ENCODE data around the gene FAM181A.

FAM181A gene

DNA sequence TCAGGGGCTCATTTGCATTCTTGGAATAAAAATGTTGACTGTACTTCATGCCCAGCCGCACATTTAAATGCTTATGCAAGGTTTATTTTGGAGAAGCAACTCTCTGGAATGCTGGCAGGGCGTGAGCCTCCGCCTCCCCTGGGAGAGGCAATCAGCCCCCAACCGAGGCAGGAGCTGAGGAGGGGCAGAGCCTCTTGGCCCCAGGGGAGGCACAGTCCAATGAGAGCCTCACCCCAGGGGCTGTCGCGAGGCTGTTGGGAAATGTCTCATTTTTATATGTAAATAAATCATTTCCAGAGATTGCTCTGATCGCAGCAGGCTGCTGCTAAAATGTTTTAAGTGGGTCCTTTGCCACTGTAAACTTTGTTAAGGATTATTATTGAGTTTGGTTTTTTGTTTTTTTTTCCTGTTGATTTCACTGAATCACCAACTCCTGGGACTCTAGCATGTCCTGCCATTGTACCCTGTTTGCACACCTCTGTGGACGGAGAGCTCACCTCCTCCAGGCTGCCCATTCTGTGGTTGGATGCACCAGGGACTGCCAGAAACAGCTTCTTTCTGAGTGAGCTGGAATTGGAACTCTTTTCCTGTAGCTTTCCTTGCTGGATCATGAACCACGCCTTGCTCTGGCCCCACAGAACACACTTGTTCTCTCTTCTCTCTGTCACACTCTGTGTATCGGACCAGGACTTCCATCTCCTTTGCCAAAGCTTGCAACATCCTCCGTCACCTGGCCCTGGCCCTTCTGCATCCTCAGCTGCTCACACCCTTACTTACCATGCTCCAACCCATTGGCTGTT lies 46.9 kb upstream of the FAM181A start:
- H3K79me2 ChIP-seq (ENCODE audit: control insufficient read depth, insufficient read depth, low read length, poor library complexity), result no peaks in the 10 kb centered on the region
- no peak overlapping the region for H4K8ac ChIP-seq (ENCODE audit: low read depth, low read length)
- H3K4me2 ChIP-seq (ENCODE audit: low read length), result no peak overlapping the region
- no peak overlapping the region for H3K14ac ChIP-seq (ENCODE audit: low read length)
- DNase-seq, result no peak
- H3K9me3 ChIP-seq (ENCODE audit: insufficient read depth, low read depth, low read length), result no peaks in the 10 kb centered on the region
- H3K79me1 ChIP-seq (ENCODE audit: low read length), result no peaks in the 10 kb centered on the region
- no CpG with 5 or more reads among the region's 11 CpGs for WGBS (ENCODE audit: extremely low coverage, insufficient coverage, insufficient read length)
- no peak overlapping the region for H4K91ac ChIP-seq (ENCODE audit: low read depth, low read length)
- H4K12ac ChIP-seq (ENCODE audit: low read depth, low read length), result no peak overlapping the region
- no peaks in the 10 kb centered on the region for H3K36me3 ChIP-seq (ENCODE audit: control insufficient read depth in 1 of 2, insufficient read depth in 2 of 2, low read length in 2 of 2)
- H3K9ac ChIP-seq (ENCODE audit: low read length), result no peak overlapping the region
- no peak overlapping the region for H2BK120ac ChIP-seq (ENCODE audit: insufficient read depth, low read length, poor library complexity)
- H3K4me3 ChIP-seq (ENCODE audit: low read depth, low read length), result no peak overlapping the region
- H2AK5ac ChIP-seq (ENCODE audit: low read length), result no peak overlapping the region
- H3K27ac ChIP-seq (ENCODE audit: low read depth, low read length), result no peak overlapping the region
- H3K18ac ChIP-seq (ENCODE audit: low read length), result no peak overlapping the region
- H2BK12ac ChIP-seq (ENCODE audit: low read length), result no peak overlapping the region
- H3K23ac ChIP-seq (ENCODE audit: low read length), result no peak overlapping the region
- H2AFZ ChIP-seq (ENCODE audit: insufficient read depth, low read length, poor library complexity), result no peak overlapping the region
- no peaks in the 10 kb centered on the region for H3K27me3 ChIP-seq (ENCODE audit: insufficient read depth, low read length)
- no peak overlapping the region for H2BK5ac ChIP-seq (ENCODE audit: low read depth, low read length, poor library complexity)
- H3K4ac ChIP-seq (ENCODE audit: low read depth, low read length), result no peak overlapping the region
- H3K4me1 ChIP-seq (ENCODE audit: control insufficient read depth in 1 of 2, insufficient read depth in 2 of 2, low read length in 2 of 2), result no peaks in the 10 kb centered on the region

DNA sequence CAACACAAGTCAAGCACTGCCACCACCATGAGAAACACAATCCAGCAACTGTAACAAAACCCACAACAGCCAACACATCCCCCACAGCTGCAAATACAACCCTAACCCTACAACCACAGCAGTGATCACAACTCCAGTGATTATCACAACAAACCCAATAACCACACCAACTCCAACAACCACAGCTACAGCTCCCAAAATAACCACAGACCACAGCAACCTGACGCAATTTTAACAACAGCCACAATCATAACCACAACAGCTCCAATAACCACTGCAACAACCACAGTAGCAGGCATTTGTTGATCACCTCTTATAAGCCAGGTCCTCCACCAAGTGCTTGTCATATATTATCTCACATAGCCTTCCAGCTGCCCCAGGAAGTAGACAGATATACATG lies 42.2 kb upstream of the FAM181A start:
- Histone ChIP-seq H3K79me2 (ENCODE audit: control insufficient read depth, insufficient read depth, low read length, poor library complexity) (no peaks in the 10 kb centered on the region), H3K9me3 (ENCODE audit: insufficient read depth, low read depth, low read length) (no peaks in the 10 kb centered on the region), H3K4me2 (ENCODE audit: low read length) (no peak overlapping the region), H2BK5ac (ENCODE audit: low read depth, low read length, poor library complexity) (no peak overlapping the region), H4K12ac (ENCODE audit: low read depth, low read length) (no peak overlapping the region), H3K18ac (ENCODE audit: low read length) (no peak overlapping the region), H2BK120ac (ENCODE audit: insufficient read depth, low read length, poor library complexity) (no peak overlapping the region), H3K4me1 (ENCODE audit: control insufficient read depth in 1 of 2, insufficient read depth in 2 of 2, low read length in 2 of 2) (no peaks in the 10 kb centered on the region), H3K4ac (ENCODE audit: low read depth, low read length) (no peak overlapping the region), H3K36me3 (ENCODE audit: control insufficient read depth in 1 of 2, insufficient read depth in 2 of 2, low read length in 2 of 2) (no peaks in the 10 kb centered on the region), H3K27me3 (ENCODE audit: insufficient read depth, low read length) (no peaks in the 10 kb centered on the region), H3K23ac (ENCODE audit: low read length) (no peak overlapping the region), H3K79me1 (ENCODE audit: low read length) (no peaks in the 10 kb centered on the region), H4K8ac (ENCODE audit: low read depth, low read length) (no peak overlapping the region), H3K4me3 (ENCODE audit: low read depth, low read length) (no peak overlapping the region), H3K14ac (ENCODE audit: low read length) (no peak overlapping the region), H2AFZ (ENCODE audit: insufficient read depth, low read length, poor library complexity) (no peak overlapping the region), H3K9ac (ENCODE audit: low read length) (no peak overlapping the region), H2BK12ac (ENCODE audit: low read length) (no peak overlapping the region), H3K27ac (ENCODE audit: low read depth, low read length) (no peak overlapping the region), H4K91ac (ENCODE audit: low read depth, low read length) (no peak overlapping the region), H2AK5ac (ENCODE audit: low read length) (no peak overlapping the region)
- no CpG with 5 or more reads among the region's 1 CpG for WGBS (ENCODE audit: extremely low coverage, insufficient coverage, insufficient read length)
- no peak for DNase-seq

DNA sequence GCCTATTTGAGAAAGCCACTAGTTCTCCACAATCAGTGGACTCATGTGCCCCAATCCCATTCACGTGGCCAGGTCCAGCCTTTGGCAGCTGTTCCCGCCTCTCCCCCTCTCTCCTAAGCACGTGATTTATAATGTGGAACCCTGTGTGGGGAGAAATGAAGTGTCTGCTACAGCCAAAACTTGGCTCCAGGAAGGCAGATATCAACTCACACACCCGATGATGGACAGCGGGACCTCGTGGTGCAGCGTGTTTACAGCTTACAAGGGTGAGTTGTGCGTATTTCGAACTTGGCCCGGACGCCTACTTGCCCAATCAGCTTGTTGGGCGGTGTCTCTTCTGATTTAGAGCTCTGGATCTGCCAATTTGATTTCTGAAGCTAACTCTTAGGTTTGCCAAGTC lies 38.1 kb upstream of the FAM181A start:
- Histone ChIP-seq H2BK120ac (ENCODE audit: insufficient read depth, low read length, poor library complexity) (no peak overlapping the region), H4K91ac (ENCODE audit: low read depth, low read length) (no peak overlapping the region), H3K23ac (ENCODE audit: low read length) (no peak overlapping the region), H4K12ac (ENCODE audit: low read depth, low read length) (no peak overlapping the region), H3K9ac (ENCODE audit: low read length) (no peak overlapping the region), H4K8ac (ENCODE audit: low read depth, low read length) (no peak overlapping the region), H3K27me3 (ENCODE audit: insufficient read depth, low read length) (no peaks in the 10 kb centered on the region), H3K27ac (ENCODE audit: low read depth, low read length) (no peak overlapping the region), H3K9me3 (ENCODE audit: insufficient read depth, low read depth, low read length) (peaks cover 2% of the 10 kb centered on the region), H2BK12ac (ENCODE audit: low read length) (no peak overlapping the region), H3K4ac (ENCODE audit: low read depth, low read length) (no peak overlapping the region), H3K4me3 (ENCODE audit: low read depth, low read length) (no peak overlapping the region), H3K79me2 (ENCODE audit: control insufficient read depth, insufficient read depth, low read length, poor library complexity) (no peaks in the 10 kb centered on the region), H2BK5ac (ENCODE audit: low read depth, low read length, poor library complexity) (no peak overlapping the region), H3K18ac (ENCODE audit: low read length) (no peak overlapping the region), H3K4me2 (ENCODE audit: low read length) (no peak overlapping the region), H2AK5ac (ENCODE audit: low read length) (no peak overlapping the region), H3K36me3 (ENCODE audit: control insufficient read depth in 1 of 2, insufficient read depth in 2 of 2, low read length in 2 of 2) (no peaks in the 10 kb centered on the region), H3K14ac (ENCODE audit: low read length) (no peak overlapping the region), H2AFZ (ENCODE audit: insufficient read depth, low read length, poor library complexity) (no peak overlapping the region), H3K4me1 (ENCODE audit: control insufficient read depth in 1 of 2, insufficient read depth in 2 of 2, low read length in 2 of 2) (no peaks in the 10 kb centered on the region), H3K79me1 (ENCODE audit: low read length) (no peaks in the 10 kb centered on the region)
- WGBS (ENCODE audit: extremely low coverage, insufficient coverage, insufficient read length), result no CpG with 5 or more reads among the region's 12 CpGs
- no peak for DNase-seq

DNA sequence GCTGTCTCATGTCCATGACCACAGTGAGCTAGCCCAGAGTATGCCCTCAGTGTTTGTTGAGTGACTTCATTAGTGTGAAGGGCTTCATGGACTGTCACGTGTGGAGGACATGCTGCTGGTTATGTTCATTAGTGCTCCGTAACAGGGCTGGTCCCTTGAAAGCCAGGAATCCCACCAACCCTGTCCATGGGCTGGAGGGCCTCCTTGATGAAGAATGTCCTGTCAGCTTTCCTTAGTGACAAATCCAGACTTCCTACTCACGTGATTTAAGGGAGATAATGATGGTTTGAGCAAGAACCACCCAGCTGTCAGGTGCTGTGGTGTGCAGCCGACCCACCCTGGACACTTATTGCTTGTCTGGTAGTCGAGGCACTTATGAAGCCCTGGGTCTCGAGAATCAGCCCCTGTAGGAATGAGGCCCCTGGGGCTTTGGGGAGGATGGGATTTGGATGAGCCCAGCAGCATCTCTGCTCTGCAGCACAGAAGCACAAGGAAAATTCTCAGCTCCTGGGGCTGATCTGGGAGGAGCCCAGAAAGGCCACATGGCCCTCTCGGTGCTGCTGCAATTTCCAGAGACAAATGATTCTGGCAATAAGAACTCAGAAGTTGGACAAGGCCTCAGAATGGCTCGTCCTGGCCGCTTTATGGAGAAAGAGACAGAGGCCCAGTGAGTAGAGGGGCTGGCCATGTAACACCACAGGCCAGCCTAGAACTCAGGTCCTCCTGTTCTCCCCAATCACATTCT lies 37.2 kb upstream of the FAM181A start:
- DNase-seq, result no peak
- H3K18ac ChIP-seq (ENCODE audit: low read length), result no peak overlapping the region
- WGBS (ENCODE audit: extremely low coverage, insufficient coverage, insufficient read length), result no CpG with 5 or more reads among the region's 9 CpGs

More for the DNA sequence above, 37.2 kb upstream of the FAM181A start:
- Histone ChIP-seq H3K27me3 (ENCODE audit: insufficient read depth, low read length) (no peaks in the 10 kb centered on the region), H2BK5ac (ENCODE audit: low read depth, low read length, poor library complexity) (no peak overlapping the region), H3K36me3 (ENCODE audit: control insufficient read depth in 1 of 2, insufficient read depth in 2 of 2, low read length in 2 of 2) (no peaks in the 10 kb centered on the region), H3K4me2 (ENCODE audit: low read length) (no peak overlapping the region), H3K27ac (ENCODE audit: low read depth, low read length) (no peak overlapping the region), H3K4ac (ENCODE audit: low read depth, low read length) (no peak overlapping the region), H2BK12ac (ENCODE audit: low read length) (no peak overlapping the region), H2AFZ (ENCODE audit: insufficient read depth, low read length, poor library complexity) (no peak overlapping the region), H3K4me1 (ENCODE audit: control insufficient read depth in 1 of 2, insufficient read depth in 2 of 2, low read length in 2 of 2) (no peaks in the 10 kb centered on the region), H4K8ac (ENCODE audit: low read depth, low read length) (no peak overlapping the region), H3K9me3 (ENCODE audit: insufficient read depth, low read depth, low read length) (peaks cover 2% of the 10 kb centered on the region), H3K9ac (ENCODE audit: low read length) (no peak overlapping the region), H2BK120ac (ENCODE audit: insufficient read depth, low read length, poor library complexity) (no peak overlapping the region), H3K23ac (ENCODE audit: low read length) (no peak overlapping the region), H3K14ac (ENCODE audit: low read length) (no peak overlapping the region), H4K12ac (ENCODE audit: low read depth, low read length) (no peak overlapping the region), H3K79me2 (ENCODE audit: control insufficient read depth, insufficient read depth, low read length, poor library complexity) (no peaks in the 10 kb centered on the region), H3K79me1 (ENCODE audit: low read length) (no peaks in the 10 kb centered on the region), H2AK5ac (ENCODE audit: low read length) (no peak overlapping the region), H3K4me3 (ENCODE audit: low read depth, low read length) (no peak overlapping the region), H4K91ac (ENCODE audit: low read depth, low read length) (no peak overlapping the region)

Data from trophoblast cell (in vitro differentiated cells and primary cell).